HL-60/S4 (cell line): ENCODE measurements around the gene SMC3.

ENCODE experiments used
- in situ Hi-C: fragments of 300-500 bp; cut with MboI; formaldehyde crosslinking; loops from 2 replicates; pipeline ENCODE4 v1.14.3; 2022; ENCODE audit warnings: low sequenced_read_pairs

The SMC3 gene

DNA sequence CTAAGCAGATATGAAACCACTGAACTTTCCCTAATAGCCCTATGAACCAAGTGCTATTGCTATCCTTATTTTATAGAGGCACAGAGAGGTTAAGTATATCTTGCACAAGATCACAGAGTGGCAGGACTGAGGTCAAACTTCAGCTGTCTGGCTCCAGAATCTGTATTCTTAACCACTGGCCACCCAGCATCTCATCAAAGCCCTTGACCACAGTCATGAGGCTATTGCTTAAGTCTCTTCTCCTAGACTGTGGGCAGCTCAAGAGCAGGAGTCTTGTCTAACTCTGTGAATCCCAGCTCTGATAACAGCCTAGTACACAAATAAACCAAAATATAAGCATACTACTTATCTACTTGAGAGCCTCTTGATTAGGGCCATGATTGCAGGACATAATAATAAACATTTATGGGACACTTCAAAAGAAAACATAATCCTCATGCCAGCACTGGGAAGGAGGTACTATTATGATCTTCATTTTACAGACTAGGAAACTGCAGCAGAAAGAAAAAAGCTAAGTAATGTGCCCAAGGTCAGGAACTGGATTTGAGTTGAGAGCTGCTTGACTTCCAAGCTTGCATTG, 22.4 kb upstream of the SMC3 start:
- in situ Hi-C loops, result no loop called here

DNA sequence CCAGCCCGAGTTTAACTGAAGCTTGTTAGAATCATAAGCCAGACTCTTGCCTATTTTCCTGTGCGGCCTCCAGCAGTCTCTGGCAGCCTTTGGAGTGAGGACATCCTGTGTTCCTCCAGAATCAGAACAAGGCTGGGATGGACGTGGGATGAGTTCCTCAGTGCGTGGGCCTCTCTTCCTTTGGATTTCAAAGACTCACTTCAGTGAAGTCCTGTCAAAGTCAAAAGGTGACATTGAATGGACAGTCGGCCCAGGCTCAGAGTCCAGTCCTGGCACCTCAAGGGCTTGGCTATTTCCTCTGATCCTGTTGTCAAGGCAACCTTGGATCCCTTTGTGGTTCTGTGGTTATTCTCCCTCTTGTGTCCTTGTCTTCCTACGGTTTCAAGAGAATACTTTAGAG, 21.4 kb upstream of the SMC3 start:
- in situ Hi-C loops, result no loop called here

- in situ Hi-C loops, result no loop called here
These were observed 20.9 kb upstream of the SMC3 start for GRCh38 chr10:110546499-110547110.

GRCh38 chr10:110547139-110547761, 20.2 kb upstream of the SMC3 start:
- in situ Hi-C loops, result no loop called here

DNA sequence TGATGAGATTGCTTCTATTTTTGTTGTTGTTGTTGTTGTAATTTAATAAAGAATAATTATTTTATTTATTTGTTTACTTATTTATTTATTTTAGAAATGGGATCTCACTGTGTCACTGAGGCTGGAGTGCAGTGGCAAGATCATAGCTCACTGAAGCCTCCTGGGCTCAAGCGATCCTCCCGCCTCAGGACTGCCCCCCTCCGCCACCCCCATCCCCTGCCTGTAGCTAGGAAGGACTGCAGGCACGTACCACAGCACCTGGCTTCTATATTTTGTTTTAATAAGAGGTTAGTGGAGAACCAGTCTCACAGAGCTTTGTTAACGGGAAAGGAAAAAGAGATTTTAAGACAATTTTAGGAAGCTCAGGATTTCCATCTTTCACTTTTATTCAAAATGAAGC, 19.5 kb upstream of the SMC3 start:
- in situ Hi-C loops, result no loop called here

GRCh38 chr10:110549211-110549610, 18.3 kb upstream of the SMC3 start:
- in situ Hi-C loops, result no loop called here

DNA sequence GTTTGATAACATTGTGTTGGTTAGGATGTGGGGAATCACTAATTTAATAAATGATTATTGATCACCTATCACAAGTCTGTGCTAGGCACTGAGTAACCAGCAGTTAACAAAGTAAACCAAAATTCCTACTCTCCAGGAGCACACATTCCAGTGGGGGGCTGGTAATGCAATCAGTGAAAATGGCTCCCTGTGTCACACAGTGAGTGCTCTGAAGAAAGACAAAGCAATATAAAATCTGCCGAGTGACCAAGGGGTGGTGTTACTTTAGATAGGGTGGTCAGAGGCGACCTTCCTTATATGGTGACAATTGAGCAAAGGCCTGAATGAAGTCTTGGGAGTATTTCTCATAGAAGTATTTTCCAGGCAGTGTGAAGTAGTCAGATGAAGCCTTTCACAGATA, 13.6 kb upstream of the SMC3 start:
- in situ Hi-C loops, result loop anchor here (5.0 kb wide), 1 partner anchor 202 kb away; no protein-coding TSS in a partner anchor

GRCh38 chr10:110556296-110556695, 11.2 kb upstream of the SMC3 start:
- in situ Hi-C loops, result no loop called here

GRCh38 chr10:110556969-110557601, 10.4 kb upstream of the SMC3 start:
- in situ Hi-C loops, result no loop called here

DNA sequence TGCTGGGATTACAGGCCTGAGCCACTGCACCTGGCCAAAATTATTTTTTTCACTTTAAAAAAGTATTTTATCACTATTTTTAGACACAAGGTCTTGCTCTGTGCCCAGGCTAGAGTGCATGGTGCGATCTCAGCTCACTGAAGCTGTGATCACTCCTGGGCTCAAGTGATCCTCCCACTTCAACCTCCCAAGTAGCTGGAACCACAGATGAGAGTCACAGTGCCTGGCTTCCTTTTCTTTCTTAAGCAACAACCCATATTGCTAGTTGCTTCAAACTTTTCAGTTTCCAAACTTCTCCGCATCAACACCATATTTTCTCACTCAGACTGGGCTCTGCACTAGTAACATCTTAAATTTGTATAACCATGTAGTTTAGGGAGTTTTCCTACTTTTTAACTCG, 9.5 kb upstream of the SMC3 start:
- in situ Hi-C loops, result no loop called here

DNA sequence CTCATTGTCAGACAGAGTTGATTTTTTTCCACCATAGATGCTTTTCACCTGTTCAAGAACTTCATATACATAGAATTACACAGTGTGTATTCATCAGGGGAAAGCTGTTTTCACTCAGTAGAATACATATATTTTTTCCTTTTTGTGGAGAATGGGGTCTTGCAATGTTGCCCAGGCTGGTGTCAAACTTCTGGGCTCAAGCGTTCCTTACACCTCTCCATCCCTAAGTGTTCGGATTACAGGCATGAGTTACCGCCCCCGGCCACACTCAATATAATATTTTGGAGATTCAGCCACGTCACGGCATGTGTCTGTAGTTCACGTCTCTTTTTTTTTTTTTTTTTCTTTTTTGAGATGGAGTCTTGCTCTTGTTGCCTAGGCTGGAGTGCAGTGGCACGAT, 7.5 kb upstream of the SMC3 start:
- in situ Hi-C loops, result no loop called here

GRCh38 chr10:110561292-110561691, 6.2 kb upstream of the SMC3 start:
- in situ Hi-C loops, result no loop called here

- in situ Hi-C loops, result no loop called here
These were observed 5.1 kb upstream of the SMC3 start for GRCh38 chr10:110562348-110562747.

- in situ Hi-C loops, result no loop called here
These were observed 4.4 kb upstream of the SMC3 start for GRCh38 chr10:110563132-110563531.

- in situ Hi-C loops, result no loop called here
These were observed 859 bp upstream of the SMC3 start for GRCh38 chr10:110566472-110567200.

- in situ Hi-C loops, result no loop called here
These were observed 700 bp downstream of the SMC3 start for GRCh38 chr10:110568055-110568735.

GRCh38 chr10:110569122-110569521, 1.6 kb downstream of the SMC3 start:
- in situ Hi-C loops, result no loop called here

- in situ Hi-C loops, result no loop called here
These were observed 2.2 kb downstream of the SMC3 start for GRCh38 chr10:110569736-110570135.

- in situ Hi-C loops, result no loop called here
These were observed 3.7 kb downstream of the SMC3 start for GRCh38 chr10:110571093-110571743.

DNA sequence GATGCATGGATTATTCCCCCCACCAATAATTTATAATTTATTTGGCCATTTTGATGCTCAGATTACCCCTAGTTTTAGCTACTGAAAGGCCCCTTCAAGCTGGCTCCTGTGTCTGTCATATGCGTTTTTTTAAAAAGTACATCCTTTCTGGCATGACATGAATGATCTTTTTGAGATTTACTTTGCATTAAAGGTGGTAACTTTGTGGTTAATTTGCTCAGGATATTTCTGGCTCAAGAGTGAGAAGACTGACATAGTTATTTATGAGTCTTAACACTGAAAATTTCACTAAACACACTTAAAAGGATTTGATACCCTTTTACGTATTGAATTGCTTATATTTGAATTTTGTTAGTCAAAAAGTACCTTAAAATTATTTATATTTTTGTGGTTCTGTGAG, 5.4 kb downstream of the SMC3 start:
- in situ Hi-C loops, result no loop called here
